Spleen (tissue), 11 donors: ENCODE results near the gene NCR1. TPM values are rescaled to one million over a fixed set of nuclear protein-coding genes. Genes with fewer than 3 reads are reported as not detected.

Source experiments
- DNase-seq: peaks from one replicate; pipeline ENCODE4 v3.0.0-alpha.2; 2020
- H3K27ac ChIP-seq, 8 donors: fragments of 200-600 bp; sonication (generic) in 7 of 8; 1 replicate in 4 of 8; 2 replicates in 4 of 8; pipeline versions ENCODE4 v1.5.0 to v1.8.0; 2016 to 2021; ENCODE audit warnings: inconsistent platforms in 4 of 8, mild to moderate bottlenecking in 4 of 8, moderate library complexity in 1 of 8
- H3K27me3 ChIP-seq, 7 donors: fragments of 200-600 bp; sonication (generic) in 6 of 7; replicated peaks in 1 of 7; 1 replicate in 4 of 7; 2 replicates in 3 of 7; pipeline versions ENCODE4 v1.5.0 to v1.8.0; 2016 to 2021; ENCODE audit warnings: inconsistent platforms in 3 of 7, mild to moderate bottlenecking in 1 of 7
- H3K36me3 ChIP-seq, 6 donors: fragments of 200-600 bp; sonication (generic) in 5 of 6; 1 replicate in 4 of 6; 2 replicates in 2 of 6; pipeline versions ENCODE4 v1.5.0 to v1.8.0; 2016 to 2021; ENCODE audit warnings: inconsistent platforms in 2 of 6
- H3K4me1 ChIP-seq, 6 donors: fragments of 200-600 bp; sonication (generic) in 5 of 6; 1 replicate in 3 of 6; 2 replicates in 3 of 6; pipeline versions ENCODE4 v1.5.0 to v1.8.0; 2016 to 2021; ENCODE audit warnings: inconsistent platforms in 3 of 6
- H3K4me3 ChIP-seq, 8 donors: fragments of 200-600 bp; sonication (generic) in 7 of 8; 1 replicate in 4 of 8; 2 replicates in 4 of 8; pipeline versions ENCODE4 v1.5.0 to v1.8.0; 2016 to 2021; ENCODE audit warnings: inconsistent platforms in 4 of 8, mild to moderate bottlenecking in 4 of 8, moderate library complexity in 2 of 8
- H3K9me3 ChIP-seq, 8 donors: fragments of 200-600 bp; sonication (generic) in 7 of 8; 1 replicate in 4 of 8; 2 replicates in 4 of 8; pipeline versions ENCODE4 v1.5.0 to v1.8.0; 2016 to 2021; ENCODE audit warnings: inconsistent platforms in 4 of 8
- CTCF ChIP-seq, 11 experiments: fragments of 200-600 bp in 7 of 11; fragments of 450-650 bp in 4 of 11; sonication (generic) in 4 of 11; IDR thresholded peaks in 8 of 11; conservative IDR thresholded peaks in 3 of 11; 1 replicate in 7 of 11; 2 replicates in 4 of 11; pipeline versions ENCODE4 v1.4.0 to v1.8.0; 2016 to 2021; ENCODE audit warnings: antibody characterized with exemption in 11 of 11, inconsistent platforms in 4 of 11, mild to moderate bottlenecking in 1 of 11
- POLR2A ChIP-seq, 3 donors: fragments of 450-650 bp; IDR thresholded peaks; one replicate each; pipeline ENCODE4 v1.5.1; 2017; ENCODE audit warnings: antibody characterized with exemption in 3 of 3, mild to moderate bottlenecking in 1 of 3
- POLR2AphosphoS5 ChIP-seq, 3 donors: sonication (generic); formaldehyde crosslinking; IDR thresholded peaks; one replicate each; pipeline ENCODE4 v1.5.1; 2017; ENCODE audit warnings: antibody characterized with exemption in 3 of 3
- WGBS, 5 donors: extraction: QIAGEN DNeasy Blood & Tissue Kit in 3 of 5; methylation state at CpG; one replicate each; pipeline versions ENCODE4 v1.1.5 to v1.1.7; 2013 to 2018; 5-methylcytosine and 5-hydroxymethylcytosine counted together
- intact Hi-C: fragments of 100-400 bp; cut with DNase I; formaldehyde crosslinking; loops from one replicate; pipeline ENCODE4 v1.15.0; 2023; ENCODE audit warnings: low total_unique reads
- polyA plus RNA-seq, 3 donors: library from polyadenylated mRNA; stranded (reverse); fragments of 200-250 nt; gene quantifications; one replicate each; pipeline ENCODE4 v1.2.1, GENCODE V29; 2013
- total RNA-seq, 7 donors: library from RNA; depleted of rRNA in 3 of 7; stranded (reverse); fragments of >200 nt in 3 of 7; fragmentation: NEBNext Ultra II Directional in 4 of 7; extraction: Animal tissue kit (Norgen Biotek cat#: 25700) in 4 of 7; gene quantifications; one replicate each; pipeline versions ENCODE4 v1.1.0 to v1.2.1, GENCODE V29; 2016 to 2021
- donor health status: healthy with polysubstance abuse.
- donor health status: DM: no; HTN: no; CAD: no; lungs with moderate emphysema.
- donor health status: DM: no; HTN: no; CAD: no.
- donor health status: Bipolar disorder and iron deficiency.
- donor health status: healthy.
- donor health status: DM: no; HTN: no; CAD: no.
- donor health status: DM: yes; HTN: yes; CAD: no.

NCR1 gene
- total and polyA plus RNA-seq, 10 donors = 0.33 to 16.7 (median 10.1) TPM

GRCh38 chr19:54921082-54921481, 15.1 kb downstream of the NCR1 start:
- TF ChIP-seq CTCF (IDR thresholded peaks at IDR 0.05 in 8 of 11, conservative IDR thresholded peaks at IDR 0.05 in 3 of 11) (no peak), POLR2AphosphoS5 (IDR thresholded peaks at IDR 0.05) (no peak), POLR2A (IDR thresholded peaks at IDR 0.05) (no peak)
- 38 to 47% (median 42%) methylated on average over 7 of the region's 7 CpGs for WGBS, 5 donors
- intact Hi-C loops = no loop called here
- Histone ChIP-seq H3K4me1 (peaks cover 0 to 16% (median 4%) of the 10 kb centered on the region in 6 donors), H3K36me3 (no peaks in the 10 kb centered on the region), H3K4me3 (no peak overlapping the region), H3K9me3 (peaks cover 0 to 5% (median 0%) of the 10 kb centered on the region in 8 donors), H3K27me3 (peaks cover 0 to 38% (median 0%) of the 10 kb centered on the region in 7 donors), H3K27ac (no peak overlapping the region)
- no peak for DNase-seq

- Histone ChIP-seq H3K27me3 (peaks cover 0 to 19% (median 0%) of the 10 kb centered on the region in 7 donors), H3K27ac (no peak overlapping the region), H3K36me3 (no peaks in the 10 kb centered on the region), H3K4me3 (no peak overlapping the region), H3K4me1 (no peaks in the 10 kb centered on the region), H3K9me3 (peaks cover 0 to 21% (median 16%) of the 10 kb centered on the region in 8 donors)
- TF ChIP-seq POLR2A (IDR thresholded peaks at IDR 0.05) = no peak
- no peak for TF ChIP-seq CTCF (IDR thresholded peaks at IDR 0.05 in 8 of 11, conservative IDR thresholded peaks at IDR 0.05 in 3 of 11)
- TF ChIP-seq POLR2AphosphoS5 (IDR thresholded peaks at IDR 0.05) = no peak
- 71 to 79% (median 74%) methylated on average over 9 of the region's 9 CpGs for WGBS, 5 donors
- intact Hi-C loops = no loop called here
- DNase-seq = no peak
These were observed 17.3 kb downstream of the NCR1 start for GRCh38 chr19:54923276-54923675.

GRCh38 chr19:54928299-54928698, 22.4 kb downstream of the NCR1 start:
- Histone ChIP-seq H3K36me3 (no peaks in the 10 kb centered on the region), H3K27ac (no peak overlapping the region), H3K4me3 (no peak overlapping the region), H3K4me1 (no peaks in the 10 kb centered on the region), H3K27me3 (no peaks in the 10 kb centered on the region), H3K9me3 (peaks cover 0 to 42% (median 29%) of the 10 kb centered on the region in 8 donors)
- intact Hi-C loops = no loop called here
- no peak for DNase-seq
- no peak for TF ChIP-seq CTCF (IDR thresholded peaks at IDR 0.05 in 8 of 11, conservative IDR thresholded peaks at IDR 0.05 in 3 of 11)
- no peak for TF ChIP-seq POLR2AphosphoS5 (IDR thresholded peaks at IDR 0.05)
- TF ChIP-seq POLR2A (IDR thresholded peaks at IDR 0.05) = no peak
- 93 to 98% (median 94%) methylated on average over 2 of the region's 2 CpGs for WGBS, 5 donors

GRCh38 chr19:54937926-54938325, 32.0 kb downstream of the NCR1 start:
- intact Hi-C loops = no loop called here
- 29 to 43% (median 33%) methylated on average over 9 of the region's 9 CpGs for WGBS, 5 donors
- peaks cover 0 to 13% (median 0%) of the 10 kb centered on the region in 6 donors for H3K4me1 ChIP-seq

More at GRCh38 chr19:54937926-54938325, 32.0 kb downstream of the NCR1 start:
- Histone ChIP-seq H3K4me3 (no peak overlapping the region), H3K27ac (no peak overlapping the region), H3K27me3 (peaks cover 0 to 44% (median 0%) of the 10 kb centered on the region in 7 donors), H3K9me3 (peaks cover 0 to 3% (median 0%) of the 10 kb centered on the region in 8 donors), H3K36me3 (no peaks in the 10 kb centered on the region)
- TF ChIP-seq CTCF (IDR thresholded peaks at IDR 0.05 in 8 of 11, conservative IDR thresholded peaks at IDR 0.05 in 3 of 11) = no peak
- no peak for TF ChIP-seq POLR2AphosphoS5 (IDR thresholded peaks at IDR 0.05)
- TF ChIP-seq POLR2A (IDR thresholded peaks at IDR 0.05) = no peak
- no peak for DNase-seq
